ENCODE results near the gene SCRN1. TPM values are rescaled to one million over a fixed set of nuclear protein-coding genes. Genes with fewer than 3 reads are reported as not detected.

Gene SCRN1
- total and polyA plus RNA-seq, 2 of the 13 experiments (the other 11 are each of a cell fraction or from before 2014, with no cell fraction given): 43.2 to 49.8 TPM

- no peak for TF ChIP-seq DPF2 (CRISPR knock-in tag; IDR thresholded peaks at IDR 0.05; ENCODE audit: borderline replicate concordance, low read depth)
- TF ChIP-seq SKI (IDR thresholded peaks at IDR 0.05; ENCODE audit: partially characterized antibody): no peak
- no peak for TF ChIP-seq ZNF567 (CRISPR knock-in tag; IDR thresholded peaks at IDR 0.05; ENCODE audit: borderline replicate concordance)
- TF ChIP-seq ZNF430 (CRISPR knock-in tag; IDR thresholded peaks at IDR 0.05): no peak
- TF ChIP-seq MAF1 (CRISPR knock-in tag; IDR thresholded peaks at IDR 0.05; ENCODE audit: borderline replicate concordance): no peak
- no peak for TF ChIP-seq ZNF431 (CRISPR knock-in tag; IDR thresholded peaks at IDR 0.05; ENCODE audit: borderline replicate concordance, low read depth)
- TF ChIP-seq JDP2 (CRISPR knock-in tag; IDR thresholded peaks at IDR 0.05; ENCODE audit: borderline replicate concordance): no peak
- TF ChIP-seq ZBED4 (CRISPR knock-in tag; IDR thresholded peaks at IDR 0.05; ENCODE audit: borderline replicate concordance): no peak
- 0 out of 2 replicates have a peak, but pooled peaks have one; percentile 3 for TF ChIP-seq ELF4 (CRISPR knock-in tag; IDR thresholded peaks at IDR 0.05; ENCODE audit: borderline replicate concordance)
- TF ChIP-seq, protein P1, sequence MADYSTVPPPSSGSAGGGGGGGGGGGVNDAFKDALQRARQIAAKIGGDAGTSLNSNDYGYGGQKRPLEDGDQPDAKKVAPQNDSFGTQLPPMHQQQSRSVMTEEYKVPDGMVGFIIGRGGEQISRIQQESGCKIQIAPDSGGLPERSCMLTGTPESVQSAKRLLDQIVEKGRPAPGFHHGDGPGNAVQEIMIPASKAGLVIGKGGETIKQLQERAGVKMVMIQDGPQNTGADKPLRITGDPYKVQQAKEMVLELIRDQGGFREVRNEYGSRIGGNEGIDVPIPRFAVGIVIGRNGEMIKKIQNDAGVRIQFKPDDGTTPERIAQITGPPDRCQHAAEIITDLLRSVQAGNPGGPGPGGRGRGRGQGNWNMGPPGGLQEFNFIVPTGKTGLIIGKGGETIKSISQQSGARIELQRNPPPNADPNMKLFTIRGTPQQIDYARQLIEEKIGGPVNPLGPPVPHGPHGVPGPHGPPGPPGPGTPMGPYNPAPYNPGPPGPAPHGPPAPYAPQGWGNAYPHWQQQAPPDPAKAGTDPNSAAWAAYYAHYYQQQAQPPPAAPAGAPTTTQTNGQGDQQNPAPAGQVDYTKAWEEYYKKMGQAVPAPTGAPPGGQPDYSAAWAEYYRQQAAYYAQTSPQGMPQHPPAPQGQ (CRISPR knock-in tag; IDR thresholded peaks at IDR 0.05; ENCODE audit: borderline replicate concordance): no peak
- TF ChIP-seq KLF12 (CRISPR knock-in tag; IDR thresholded peaks at IDR 0.05; ENCODE audit: borderline replicate concordance): no peak
- TF ChIP-seq SCMH1 (CRISPR knock-in tag; IDR thresholded peaks at IDR 0.05; ENCODE audit: borderline replicate concordance): no peak
- TF ChIP-seq ZHX1 (CRISPR knock-in tag; IDR thresholded peaks at IDR 0.05; ENCODE audit: low read depth): no peak
- no peak for TF ChIP-seq KDM3A (CRISPR knock-in tag; IDR thresholded peaks at IDR 0.05; ENCODE audit: low read depth)
- TF ChIP-seq ZNF850 (CRISPR knock-in tag; conservative IDR thresholded peaks at IDR 0.05): no peak
- TF ChIP-seq NR2F1 (CRISPR knock-in tag; IDR thresholded peaks at IDR 0.05): no peak
- no peak for TF ChIP-seq EED (CRISPR knock-in tag; IDR thresholded peaks at IDR 0.05)
- TF ChIP-seq ZSCAN20 (CRISPR knock-in tag; IDR thresholded peaks at IDR 0.05; ENCODE audit: borderline replicate concordance): no peak
- TF ChIP-seq HHEX (CRISPR knock-in tag; IDR thresholded peaks at IDR 0.05): 0 out of 2 replicates have a peak, but pooled peaks have one; percentile 12
- TF ChIP-seq ZNF367 (CRISPR knock-in tag; IDR thresholded peaks at IDR 0.05; ENCODE audit: borderline replicate concordance): no peak
- TF ChIP-seq ZFP82 (CRISPR knock-in tag; IDR thresholded peaks at IDR 0.05; ENCODE audit: borderline replicate concordance): no peak
- no peak for TF ChIP-seq PCBP2 (optimal IDR thresholded peaks at IDR 0.05; ENCODE audit: low read depth, low read length, poor library complexity, severe bottlenecking)
These were observed 1.7 kb downstream of the SCRN1 start (continued) for GRCh38 chr7:29987811-29988317.

Measured in HepG2 (cell line).